ENCODE data around the gene UNC5C. TPM values are rescaled to one million over a fixed set of nuclear protein-coding genes. Genes with fewer than 3 reads are reported as not detected.

The UNC5C gene
- total and polyA plus RNA-seq, 4 experiments from 2014 or later, result not detected

DNA sequence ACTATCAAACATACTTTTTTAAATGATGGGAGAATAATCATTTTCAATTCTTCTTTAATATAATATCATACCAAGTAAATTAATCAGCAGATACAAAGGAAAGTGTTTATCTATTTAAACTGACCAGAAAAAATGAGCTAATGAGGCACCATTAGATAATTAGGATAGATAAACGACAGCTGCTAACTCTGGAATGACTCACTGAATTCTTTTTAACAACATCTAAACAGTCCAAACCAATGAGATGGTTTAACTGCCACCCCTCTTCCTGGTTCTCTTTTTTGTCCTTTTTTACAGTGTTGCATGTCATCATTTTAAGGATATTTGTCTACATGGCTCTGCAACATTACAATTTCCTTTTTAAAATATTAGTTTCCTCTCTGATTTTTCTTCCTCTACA lies 41.6 kb downstream of the UNC5C start:
- Mint-ChIP-seq H3K4me1 (no peaks in the 10 kb centered on the region), H3K36me3 (no peaks in the 10 kb centered on the region), H3K9me3 (peaks cover 0 to 2% (median 0%) of the 10 kb centered on the region in 8 donors), H3K4me3 (no peak overlapping the region), H3K27ac (no peak overlapping the region), H3K27me3 (no peaks in the 10 kb centered on the region)
- CTCF ChIA-PET (ENCODE audit: partially characterized antibody), result no interaction called here
- H3K27ac ChIP-seq (ENCODE audit: low read depth, low read length), result no peak overlapping the region
- DNase-seq, result no peak
- intact Hi-C loops (cut with micrococcal nuclease), result no loop called here
- no peaks in the 10 kb centered on the region for H3K27me3 ChIP-seq (ENCODE audit: insufficient read depth, low read length)
- H3K9me3 ChIP-seq (ENCODE audit: control insufficient read depth in 1 of 2, low read length in 2 of 2), result no peaks in the 10 kb centered on the region
- POLR2A ChIA-PET (ENCODE audit: partially characterized antibody), result no interaction called here
- no peak overlapping the region for H3K4me3 ChIP-seq (ENCODE audit: low read length in 2 of 2)
- H3K36me3 ChIP-seq (ENCODE audit: insufficient read depth, low read length), result no peaks in the 10 kb centered on the region
- no peaks in the 10 kb centered on the region for H3K4me1 ChIP-seq (ENCODE audit: insufficient read depth, low read length)

DNA sequence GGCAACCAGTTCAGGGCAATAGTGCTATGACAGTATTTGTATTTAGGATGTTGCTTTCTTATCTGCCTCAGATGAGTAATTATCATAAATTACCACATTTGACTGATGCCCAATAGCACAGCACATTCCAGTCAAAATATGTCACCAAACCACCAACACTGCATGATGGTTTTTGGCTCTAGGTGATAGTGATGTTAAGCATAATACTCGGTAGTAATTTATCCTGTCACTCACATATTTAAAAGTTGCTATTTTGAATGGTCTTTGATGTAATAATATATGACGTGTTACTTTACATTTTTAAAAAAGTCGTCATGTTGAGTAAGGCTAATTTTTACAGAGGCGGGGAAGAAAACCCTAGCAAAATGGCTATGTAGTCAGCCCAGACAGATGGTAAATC lies 42.5 kb downstream of the UNC5C start:
- no peak overlapping the region for H3K4me3 ChIP-seq (ENCODE audit: low read length in 2 of 2)
- no peaks in the 10 kb centered on the region for H3K4me1 ChIP-seq (ENCODE audit: insufficient read depth, low read length)
- intact Hi-C loops (cut with micrococcal nuclease), result no loop called here
- no peak overlapping the region for H3K27ac ChIP-seq (ENCODE audit: low read depth, low read length)
- no peak for DNase-seq
- ChIA-PET CTCF (ENCODE audit: partially characterized antibody) (no interaction called here), POLR2A (ENCODE audit: partially characterized antibody) (no interaction called here)
- H3K36me3 Mint-ChIP-seq, result no peaks in the 10 kb centered on the region
- H3K27me3 Mint-ChIP-seq, result no peaks in the 10 kb centered on the region
- H3K36me3 ChIP-seq (ENCODE audit: insufficient read depth, low read length), result no peaks in the 10 kb centered on the region
- no peak overlapping the region for H3K27ac Mint-ChIP-seq
- H3K27me3 ChIP-seq (ENCODE audit: insufficient read depth, low read length), result no peaks in the 10 kb centered on the region
- H3K9me3 Mint-ChIP-seq, result peaks cover 0 to 2% (median 0%) of the 10 kb centered on the region in 8 donors
- no peaks in the 10 kb centered on the region for H3K4me1 Mint-ChIP-seq
- no peak overlapping the region for H3K4me3 Mint-ChIP-seq
- H3K9me3 ChIP-seq (ENCODE audit: control insufficient read depth in 1 of 2, low read length in 2 of 2), result no peaks in the 10 kb centered on the region

DNA sequence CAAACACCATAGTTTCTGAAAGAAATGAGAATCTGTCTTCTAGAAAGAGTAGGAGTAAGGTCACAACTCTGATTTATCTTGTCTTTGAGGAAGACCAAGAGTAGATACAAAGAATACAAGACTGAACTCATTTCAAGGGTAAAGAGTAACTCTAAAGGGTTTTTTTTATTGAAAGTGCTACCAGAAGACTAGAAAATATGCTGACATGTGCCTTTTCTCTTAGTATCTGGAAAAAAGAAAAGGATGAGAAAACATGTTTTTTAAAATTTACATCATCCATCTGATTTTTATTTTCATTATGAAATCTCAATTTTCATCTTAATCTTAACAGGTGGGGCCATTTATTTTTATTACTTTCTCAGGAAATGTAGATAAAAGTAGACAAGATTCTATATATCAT lies 43.0 kb downstream of the UNC5C start:
- Mint-ChIP-seq H3K27me3 (no peaks in the 10 kb centered on the region), H3K36me3 (no peaks in the 10 kb centered on the region), H3K4me3 (no peak overlapping the region), H3K9me3 (peaks cover 0 to 2% (median 0%) of the 10 kb centered on the region in 8 donors), H3K27ac (no peak overlapping the region), H3K4me1 (no peaks in the 10 kb centered on the region)
- Histone ChIP-seq H3K4me3 (ENCODE audit: low read length in 2 of 2) (no peak overlapping the region), H3K27ac (ENCODE audit: low read depth, low read length) (no peak overlapping the region), H3K9me3 (ENCODE audit: control insufficient read depth in 1 of 2, low read length in 2 of 2) (no peaks in the 10 kb centered on the region), H3K27me3 (ENCODE audit: insufficient read depth, low read length) (no peaks in the 10 kb centered on the region), H3K4me1 (ENCODE audit: insufficient read depth, low read length) (no peaks in the 10 kb centered on the region), H3K36me3 (ENCODE audit: insufficient read depth, low read length) (no peaks in the 10 kb centered on the region)
- ChIA-PET POLR2A (ENCODE audit: partially characterized antibody) (no interaction called here), CTCF (ENCODE audit: partially characterized antibody) (no interaction called here)
- no peak for DNase-seq
- intact Hi-C loops (cut with micrococcal nuclease), result no loop called here

DNA sequence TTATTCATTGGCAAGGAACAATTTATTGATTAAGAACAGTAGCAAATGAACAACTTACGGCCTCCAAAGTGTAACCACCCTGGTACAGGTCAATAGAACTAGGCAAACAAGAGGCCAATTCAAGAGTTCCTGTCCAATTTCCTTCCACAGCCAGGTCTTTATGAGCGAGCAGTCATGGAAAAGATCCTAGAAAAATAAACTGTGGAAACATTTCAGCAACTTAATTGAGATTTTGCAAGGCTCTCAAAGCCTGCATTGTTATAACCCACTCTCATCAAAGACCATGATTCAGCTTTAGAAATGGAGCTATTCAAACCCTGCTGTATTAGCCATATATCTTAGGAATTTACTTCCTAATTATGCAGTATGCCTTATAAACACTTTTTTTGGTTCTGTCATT lies 43.6 kb downstream of the UNC5C start:
- no peak overlapping the region for H3K27ac Mint-ChIP-seq
- H3K9me3 Mint-ChIP-seq, result peaks cover 0 to 2% (median 0%) of the 10 kb centered on the region in 8 donors
- CTCF ChIA-PET (ENCODE audit: partially characterized antibody), result no interaction called here
- intact Hi-C loops (cut with micrococcal nuclease), result no loop called here
- Histone ChIP-seq H3K4me1 (ENCODE audit: insufficient read depth, low read length) (no peaks in the 10 kb centered on the region), H3K36me3 (ENCODE audit: insufficient read depth, low read length) (no peaks in the 10 kb centered on the region), H3K4me3 (ENCODE audit: low read length in 2 of 2) (no peak overlapping the region), H3K27ac (ENCODE audit: low read depth, low read length) (no peak overlapping the region), H3K27me3 (ENCODE audit: insufficient read depth, low read length) (no peaks in the 10 kb centered on the region), H3K9me3 (ENCODE audit: control insufficient read depth in 1 of 2, low read length in 2 of 2) (no peaks in the 10 kb centered on the region)
- H3K4me1 Mint-ChIP-seq, result no peaks in the 10 kb centered on the region
- H3K36me3 Mint-ChIP-seq, result no peaks in the 10 kb centered on the region
- H3K4me3 Mint-ChIP-seq, result no peak overlapping the region
- POLR2A ChIA-PET (ENCODE audit: partially characterized antibody), result no interaction called here
- no peak for DNase-seq
- no peaks in the 10 kb centered on the region for H3K27me3 Mint-ChIP-seq

DNA sequence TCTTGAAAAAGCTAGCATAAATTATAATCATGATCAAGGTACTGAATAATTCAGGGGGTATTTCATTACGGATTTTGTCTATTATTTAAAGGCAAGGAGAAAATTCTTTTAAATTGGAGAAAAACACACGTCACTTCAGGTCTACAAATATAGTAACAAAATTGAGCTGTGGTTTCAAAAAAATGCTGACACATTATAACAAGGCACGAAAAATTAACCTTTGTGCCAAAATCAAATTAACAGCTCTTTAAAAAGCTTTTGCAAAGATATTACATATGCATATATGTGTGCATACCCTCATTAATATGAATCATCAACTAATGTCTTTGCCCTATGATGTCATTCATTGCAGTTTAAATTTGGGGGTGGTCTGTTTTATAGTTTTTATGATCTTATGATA lies 44.3 kb downstream of the UNC5C start:
- Histone ChIP-seq H3K4me1 (ENCODE audit: insufficient read depth, low read length) (no peaks in the 10 kb centered on the region), H3K27ac (ENCODE audit: low read depth, low read length) (no peak overlapping the region), H3K4me3 (ENCODE audit: low read length in 2 of 2) (no peak overlapping the region), H3K9me3 (ENCODE audit: control insufficient read depth in 1 of 2, low read length in 2 of 2) (no peaks in the 10 kb centered on the region), H3K27me3 (ENCODE audit: insufficient read depth, low read length) (no peaks in the 10 kb centered on the region), H3K36me3 (ENCODE audit: insufficient read depth, low read length) (no peaks in the 10 kb centered on the region)
- Mint-ChIP-seq H3K27ac (no peak overlapping the region), H3K4me3 (no peak overlapping the region), H3K4me1 (no peaks in the 10 kb centered on the region), H3K27me3 (no peaks in the 10 kb centered on the region), H3K36me3 (no peaks in the 10 kb centered on the region), H3K9me3 (peaks cover 0 to 2% (median 0%) of the 10 kb centered on the region in 8 donors)
- no peak for DNase-seq
- POLR2A ChIA-PET (ENCODE audit: partially characterized antibody), result no interaction called here
- CTCF ChIA-PET (ENCODE audit: partially characterized antibody), result no interaction called here
- intact Hi-C loops (cut with micrococcal nuclease), result no loop called here

DNA sequence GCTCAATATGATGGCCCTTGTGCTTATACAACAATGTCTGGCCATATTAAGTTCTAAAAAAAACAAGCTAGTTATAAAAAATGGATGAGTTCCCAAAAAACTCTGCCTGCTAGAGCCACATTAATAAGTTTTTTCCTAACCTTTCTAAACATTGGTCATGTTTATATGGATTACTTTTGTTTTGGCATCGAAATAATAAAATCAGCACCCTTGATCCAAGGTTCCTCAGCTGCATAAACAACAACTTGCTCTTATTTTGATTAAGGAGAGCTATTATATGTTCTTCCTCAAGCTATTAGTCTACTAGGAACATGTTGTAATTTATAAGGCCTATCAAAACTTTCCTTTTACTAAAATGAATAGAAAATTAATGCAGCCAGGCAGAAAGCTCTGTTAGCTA lies 48.4 kb downstream of the UNC5C start:
- peaks cover 0 to 2% (median 0%) of the 10 kb centered on the region in 8 donors for H3K9me3 Mint-ChIP-seq
- no peak overlapping the region for H3K27ac ChIP-seq (ENCODE audit: low read depth, low read length)
- no peaks in the 10 kb centered on the region for H3K9me3 ChIP-seq (ENCODE audit: control insufficient read depth in 1 of 2, low read length in 2 of 2)
- H3K4me1 Mint-ChIP-seq, result no peaks in the 10 kb centered on the region
- H3K4me3 ChIP-seq (ENCODE audit: low read length in 2 of 2), result no peak overlapping the region
- intact Hi-C loops (cut with micrococcal nuclease), result no loop called here
- no peak overlapping the region for H3K27ac Mint-ChIP-seq
- no peak for DNase-seq
- no peaks in the 10 kb centered on the region for H3K27me3 ChIP-seq (ENCODE audit: insufficient read depth, low read length)
- ChIA-PET POLR2A (ENCODE audit: partially characterized antibody) (no interaction called here), CTCF (ENCODE audit: partially characterized antibody) (no interaction called here)
- no peak overlapping the region for H3K4me3 Mint-ChIP-seq
- H3K36me3 ChIP-seq (ENCODE audit: insufficient read depth, low read length), result no peaks in the 10 kb centered on the region
- H3K36me3 Mint-ChIP-seq, result no peaks in the 10 kb centered on the region
- H3K4me1 ChIP-seq (ENCODE audit: insufficient read depth, low read length), result no peaks in the 10 kb centered on the region
- no peaks in the 10 kb centered on the region for H3K27me3 Mint-ChIP-seq

DNA sequence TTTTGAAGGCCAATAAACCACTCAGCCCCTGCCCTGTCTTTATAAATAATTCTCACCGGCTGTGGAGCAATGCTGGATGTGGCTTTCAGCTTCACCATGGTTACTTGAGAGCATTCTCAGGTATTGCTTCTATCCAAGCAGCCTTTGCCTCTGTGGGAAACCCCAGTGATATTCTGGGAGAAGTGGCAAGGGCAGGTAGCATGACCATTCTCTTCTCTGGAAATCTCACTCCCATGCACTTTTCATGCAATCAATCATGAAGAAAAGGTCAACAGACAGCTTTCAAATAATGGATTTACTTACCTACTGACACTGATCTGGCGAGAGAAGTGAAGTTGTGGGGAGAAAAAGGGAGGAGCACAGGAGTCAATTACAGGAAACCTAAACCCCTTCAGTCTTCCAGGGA lies 49.5 kb downstream of the UNC5C start:
- ChIA-PET POLR2A (ENCODE audit: partially characterized antibody) (no interaction called here), CTCF (ENCODE audit: partially characterized antibody) (no interaction called here)
- Mint-ChIP-seq H3K9me3 (peaks cover 0 to 2% (median 0%) of the 10 kb centered on the region in 8 donors), H3K4me1 (no peaks in the 10 kb centered on the region), H3K27me3 (no peaks in the 10 kb centered on the region), H3K4me3 (no peak overlapping the region), H3K27ac (no peak overlapping the region), H3K36me3 (no peaks in the 10 kb centered on the region)
- no peak overlapping the region for H3K4me3 ChIP-seq (ENCODE audit: low read length in 2 of 2)
- H3K36me3 ChIP-seq (ENCODE audit: insufficient read depth, low read length), result no peaks in the 10 kb centered on the region
- H3K9me3 ChIP-seq (ENCODE audit: control insufficient read depth in 1 of 2, low read length in 2 of 2), result no peaks in the 10 kb centered on the region
- H3K4me1 ChIP-seq (ENCODE audit: insufficient read depth, low read length), result no peaks in the 10 kb centered on the region
- H3K27ac ChIP-seq (ENCODE audit: low read depth, low read length), result no peak overlapping the region
- DNase-seq, result no peak
- intact Hi-C loops (cut with micrococcal nuclease), result no loop called here
- H3K27me3 ChIP-seq (ENCODE audit: insufficient read depth, low read length), result no peaks in the 10 kb centered on the region

DNA sequence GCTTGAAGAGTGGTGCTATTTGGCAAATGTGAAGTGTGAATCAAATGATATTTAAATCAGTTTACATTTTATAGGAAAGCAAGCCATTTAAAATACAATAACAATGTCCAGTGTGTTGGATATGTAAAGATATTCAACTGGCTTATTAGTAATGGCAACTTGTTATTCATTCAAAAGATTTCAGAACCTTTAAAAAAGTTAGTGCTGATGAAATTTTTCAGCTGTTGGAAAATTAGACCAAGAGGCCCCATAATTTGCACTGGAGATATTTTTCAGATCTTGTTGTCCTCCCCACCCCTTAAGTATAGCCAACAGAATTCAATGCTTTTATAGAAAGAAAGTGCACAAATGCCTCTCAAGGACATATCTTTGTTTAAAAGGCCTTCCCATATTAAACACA lies 54.6 kb downstream of the UNC5C start:
- intact Hi-C loops (cut with micrococcal nuclease), result no loop called here
- Mint-ChIP-seq H3K27me3 (no peaks in the 10 kb centered on the region), H3K9me3 (peaks cover 0 to 4% (median 0%) of the 10 kb centered on the region in 8 donors), H3K4me1 (no peaks in the 10 kb centered on the region), H3K27ac (no peak overlapping the region), H3K36me3 (no peaks in the 10 kb centered on the region), H3K4me3 (no peak overlapping the region)
- H3K4me3 ChIP-seq (ENCODE audit: low read length in 2 of 2), result no peak overlapping the region
- no peak overlapping the region for H3K27ac ChIP-seq (ENCODE audit: low read depth, low read length)
- H3K27me3 ChIP-seq (ENCODE audit: insufficient read depth, low read length), result no peaks in the 10 kb centered on the region
- DNase-seq, result no peak
- CTCF ChIA-PET (ENCODE audit: partially characterized antibody), result no interaction called here
- no peaks in the 10 kb centered on the region for H3K9me3 ChIP-seq (ENCODE audit: control insufficient read depth in 1 of 2, low read length in 2 of 2)
- no peaks in the 10 kb centered on the region for H3K36me3 ChIP-seq (ENCODE audit: insufficient read depth, low read length)
- POLR2A ChIA-PET (ENCODE audit: partially characterized antibody), result no interaction called here
- H3K4me1 ChIP-seq (ENCODE audit: insufficient read depth, low read length), result no peaks in the 10 kb centered on the region

Data from CD4-positive, alpha-beta memory T cell (primary cell).